ENCODE measurements around the gene DEDD. TPM values are rescaled to one million over a fixed set of nuclear protein-coding genes. Genes with fewer than 3 reads are reported as not detected.

The DEDD gene
- total and polyA plus RNA-seq, 2 of the 13 experiments (the other 11 are each of a cell fraction or from before 2014, with no cell fraction given): 12.6 to 27.8 TPM

DNA sequence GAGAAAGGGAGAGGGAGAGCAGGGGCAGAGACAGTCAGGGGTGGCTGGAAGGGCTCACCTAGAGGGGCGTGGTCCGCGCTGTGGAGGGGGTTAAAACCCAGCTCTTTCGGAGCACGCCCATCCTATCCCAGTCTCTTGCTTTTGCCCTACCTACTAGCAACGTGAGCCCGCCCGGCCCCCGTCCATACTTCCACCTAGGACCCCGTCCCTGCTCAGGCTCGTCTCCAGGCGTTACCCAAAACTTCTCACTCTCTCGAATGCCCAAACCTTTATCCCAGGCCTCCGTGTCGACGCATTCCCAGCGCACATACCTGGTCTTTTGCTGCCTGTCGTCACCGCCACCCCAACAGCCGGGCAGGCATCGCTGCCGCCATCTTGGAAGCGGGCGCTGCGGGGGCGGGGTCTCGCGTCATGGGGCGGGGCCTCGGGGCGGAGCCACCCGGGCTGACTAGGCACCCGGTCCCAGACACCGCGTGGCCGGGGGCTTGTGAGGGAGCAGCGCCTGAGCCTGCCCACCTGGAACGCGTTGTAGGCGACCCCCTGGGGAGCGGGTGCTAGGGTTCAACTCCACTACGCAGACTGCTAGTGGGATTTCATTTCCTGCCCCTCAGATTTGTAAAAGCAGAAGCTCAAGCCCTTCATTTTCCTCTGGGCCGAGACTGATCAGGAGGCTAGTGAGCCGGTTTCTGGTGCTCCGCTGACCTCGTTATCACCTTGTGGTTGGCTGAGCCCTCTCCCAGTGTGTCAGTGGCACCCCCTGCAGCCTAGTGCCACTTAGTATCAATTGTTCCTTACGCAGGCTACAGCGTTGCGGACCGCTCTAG, 44.9 kb upstream of the DEDD start, which contains the start of gene B4GALT3 (continued):
- TF ChIP-seq CHCHD3 (CRISPR knock-in tag; IDR thresholded peaks at IDR 0.05) (0 out of 2 replicates have a peak, but pooled peaks have one; percentile 72), IRF2 (CRISPR knock-in tag; IDR thresholded peaks at IDR 0.05) (peak; percentile 35; the same call in 1 of the 2 replicates), ZNF629 (CRISPR knock-in tag; conservative IDR thresholded peaks at IDR 0.05) (no peak), AHR (CRISPR knock-in tag; IDR thresholded peaks at IDR 0.05) (peak; percentile 81), ZMYM2 (CRISPR knock-in tag; IDR thresholded peaks at IDR 0.05) (no peak)
- TF ChIP-seq, protein P1, sequence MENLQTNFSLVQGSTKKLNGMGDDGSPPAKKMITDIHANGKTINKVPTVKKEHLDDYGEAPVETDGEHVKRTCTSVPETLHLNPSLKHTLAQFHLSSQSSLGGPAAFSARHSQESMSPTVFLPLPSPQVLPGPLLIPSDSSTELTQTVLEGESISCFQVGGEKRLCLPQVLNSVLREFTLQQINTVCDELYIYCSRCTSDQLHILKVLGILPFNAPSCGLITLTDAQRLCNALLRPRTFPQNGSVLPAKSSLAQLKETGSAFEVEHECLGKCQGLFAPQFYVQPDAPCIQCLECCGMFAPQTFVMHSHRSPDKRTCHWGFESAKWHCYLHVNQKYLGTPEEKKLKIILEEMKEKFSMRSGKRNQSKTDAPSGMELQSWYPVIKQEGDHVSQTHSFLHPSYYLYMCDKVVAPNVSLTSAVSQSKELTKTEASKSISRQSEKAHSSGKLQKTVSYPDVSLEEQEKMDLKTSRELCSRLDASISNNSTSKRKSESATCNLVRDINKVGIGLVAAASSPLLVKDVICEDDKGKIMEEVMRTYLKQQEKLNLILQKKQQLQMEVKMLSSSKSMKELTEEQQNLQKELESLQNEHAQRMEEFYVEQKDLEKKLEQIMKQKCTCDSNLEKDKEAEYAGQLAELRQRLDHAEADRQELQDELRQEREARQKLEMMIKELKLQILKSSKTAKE (CRISPR knock-in tag; IDR thresholded peaks at IDR 0.05; ENCODE audit: borderline replicate concordance): 0 out of 2 replicates have a peak, but pooled peaks have one; percentile 33
- TF ChIP-seq, protein P2, sequence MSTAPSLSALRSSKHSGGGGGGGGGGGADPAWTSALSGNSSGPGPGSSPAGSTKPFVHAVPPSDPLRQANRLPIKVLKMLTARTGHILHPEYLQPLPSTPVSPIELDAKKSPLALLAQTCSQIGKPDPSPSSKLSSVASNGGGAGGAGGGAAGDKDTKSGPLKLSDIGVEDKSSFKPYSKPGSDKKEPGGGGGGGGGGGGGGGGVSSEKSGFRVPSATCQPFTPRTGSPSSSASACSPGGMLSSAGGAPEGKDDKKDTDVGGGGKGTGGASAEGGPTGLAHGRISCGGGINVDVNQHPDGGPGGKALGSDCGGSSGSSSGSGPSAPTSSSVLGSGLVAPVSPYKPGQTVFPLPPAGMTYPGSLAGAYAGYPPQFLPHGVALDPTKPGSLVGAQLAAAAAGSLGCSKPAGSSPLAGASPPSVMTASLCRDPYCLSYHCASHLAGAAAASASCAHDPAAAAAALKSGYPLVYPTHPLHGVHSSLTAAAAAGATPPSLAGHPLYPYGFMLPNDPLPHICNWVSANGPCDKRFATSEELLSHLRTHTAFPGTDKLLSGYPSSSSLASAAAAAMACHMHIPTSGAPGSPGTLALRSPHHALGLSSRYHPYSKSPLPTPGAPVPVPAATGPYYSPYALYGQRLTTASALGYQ (CRISPR knock-in tag; IDR thresholded peaks at IDR 0.05): no peak

Measured in HepG2 (cell line).